GM19455 (cell line): ENCODE results near the gene DGKD.
A peak's percentile ranks its signal among the peaks of the same experiment; 100 is the strongest.
"Not testable (repeated sequence)": the region's sequence is repeated elsewhere in the genome, so short reads cannot be mapped to it uniquely, and the experiment has no call there.

Source experiments
- ATAC-seq: cut with Tn5 transposase; IDR thresholded peaks from one replicate; pipeline ENCODE4 v1.9.1; 2021; ENCODE audit not compliant: unreplicated experiment

DGKD gene

GRCh38 chr2:233361297-233361696 is 7.0 kb downstream of the DGKD start:
- ATAC-seq = no peak

- ATAC-seq = no peak
Observed at GRCh38 chr2:233362742-233363141, 8.4 kb downstream of the DGKD start.

GRCh38 chr2:233363744-233364235 is 9.5 kb downstream of the DGKD start:
- peak; percentile 69 for ATAC-seq

GRCh38 chr2:233365861-233366520 is 11.7 kb downstream of the DGKD start:
- no peak for ATAC-seq

GRCh38 chr2:233367586-233367985 is 13.3 kb downstream of the DGKD start:
- ATAC-seq = no peak

- no peak for ATAC-seq
Observed at GRCh38 chr2:233368756-233369155, 14.5 kb downstream of the DGKD start.

GRCh38 chr2:233369462-233369861 is 15.2 kb downstream of the DGKD start:
- ATAC-seq = no peak

GRCh38 chr2:233369897-233370685 is 15.8 kb downstream of the DGKD start:
- ATAC-seq = no peak

GRCh38 chr2:233371641-233372040 is 17.3 kb downstream of the DGKD start:
- ATAC-seq = no peak

- ATAC-seq = no peak
Observed at GRCh38 chr2:233372855-233373254, 18.6 kb downstream of the DGKD start.

GRCh38 chr2:233373316-233373715 is 19.0 kb downstream of the DGKD start:
- ATAC-seq = no peak

GRCh38 chr2:233374776-233375175 is 20.5 kb downstream of the DGKD start:
- not testable (repeated sequence) for ATAC-seq

- ATAC-seq = no peak
Observed at GRCh38 chr2:233375490-233376314, 21.4 kb downstream of the DGKD start.

GRCh38 chr2:233379034-233379433 is 24.7 kb downstream of the DGKD start:
- no peak for ATAC-seq

GRCh38 chr2:233379441-233379840 is 25.1 kb downstream of the DGKD start:
- no peak for ATAC-seq

GRCh38 chr2:233380132-233380895 is 26.0 kb downstream of the DGKD start:
- no peak for ATAC-seq

- ATAC-seq = no peak
Observed at GRCh38 chr2:233380995-233381637, 26.8 kb downstream of the DGKD start.

- no peak for ATAC-seq
Observed at GRCh38 chr2:233381638-233381995, 27.3 kb downstream of the DGKD start.

- no peak for ATAC-seq
Observed at GRCh38 chr2:233384015-233384414, 29.7 kb downstream of the DGKD start.

GRCh38 chr2:233384811-233385488 is 30.7 kb downstream of the DGKD start:
- peak; percentile 4 for ATAC-seq
